ENCODE measurements around the gene ZGPAT. TPM values are rescaled to one million over a fixed set of nuclear protein-coding genes. Genes with fewer than 3 reads are reported as not detected.

The ZGPAT gene
- polyA plus RNA-seq, 4 donors, result 15.1 to 26.0 (median 17.0) TPM

- DNase-seq (ENCODE audit: low read depth in 4 of 4, low spot score in 3 of 4), result no peak
Measured at GRCh38 chr20:63732118-63733095, 24.6 kb downstream of the ZGPAT start.

- DNase-seq (ENCODE audit: low read depth in 4 of 4, low spot score in 3 of 4), result no peak
Measured at GRCh38 chr20:63733117-63733516, 25.3 kb downstream of the ZGPAT start.

GRCh38 chr20:63733579-63734081, 25.8 kb downstream of the ZGPAT start:
- no peak for DNase-seq (ENCODE audit: low read depth in 4 of 4, low spot score in 3 of 4)

GRCh38 chr20:63734111-63734945, 26.5 kb downstream of the ZGPAT start:
- no peak for DNase-seq (ENCODE audit: low read depth in 4 of 4, low spot score in 3 of 4)

GRCh38 chr20:63734946-63735858, 27.4 kb downstream of the ZGPAT start:
- no peak for DNase-seq (ENCODE audit: low read depth in 4 of 4, low spot score in 3 of 4)

- no peak for DNase-seq (ENCODE audit: low read depth in 4 of 4, low spot score in 3 of 4)
Measured at GRCh38 chr20:63735859-63736718, 28.2 kb downstream of the ZGPAT start, which contains the start of gene LIME1. Gene LIME1, plus strand, starts transcription at chr20:63736664. Its CDS starts 886 bp downstream, at chr20:63737550.

GRCh38 chr20:63736893-63737694, 29.3 kb downstream of the ZGPAT start:
- DNase-seq (ENCODE audit: low read depth in 4 of 4, low spot score in 3 of 4), result no peak

- no peak for DNase-seq (ENCODE audit: low read depth in 4 of 4, low spot score in 3 of 4)
Measured at GRCh38 chr20:63737695-63737944, 29.8 kb downstream of the ZGPAT start.

- DNase-seq (ENCODE audit: low read depth in 4 of 4, low spot score in 3 of 4), result no peak
Measured at GRCh38 chr20:63737945-63738686, 30.3 kb downstream of the ZGPAT start.

- DNase-seq (ENCODE audit: low read depth in 4 of 4, low spot score in 3 of 4), result no peak
Measured at GRCh38 chr20:63738687-63739129, 30.9 kb downstream of the ZGPAT start.

- peak; percentile 53 to 81 (median 76) for DNase-seq (ENCODE audit: low read depth in 4 of 4, low spot score in 3 of 4)
Measured at GRCh38 chr20:63739130-63740069, 31.6 kb downstream of the ZGPAT start, which contains the start of gene SLC2A4RG. Gene SLC2A4RG, plus strand, starts transcription at chr20:63739776. Its CDS starts 137 bp downstream, at chr20:63739913.

- DNase-seq (ENCODE audit: low read depth in 4 of 4, low spot score in 3 of 4), result no peak
Measured at GRCh38 chr20:63740070-63740626, 32.3 kb downstream of the ZGPAT start.

- DNase-seq (ENCODE audit: low read depth in 4 of 4, low spot score in 3 of 4), result peak; percentile 67 to 77 (median 74)
Measured at GRCh38 chr20:63740627-63741353, 33.0 kb downstream of the ZGPAT start.

GRCh38 chr20:63741354-63741675, 33.5 kb downstream of the ZGPAT start:
- DNase-seq (ENCODE audit: low read depth in 4 of 4, low spot score in 3 of 4), result no peak

- no peak for DNase-seq (ENCODE audit: low read depth in 4 of 4, low spot score in 3 of 4)
Measured at GRCh38 chr20:63741676-63742380, 34.0 kb downstream of the ZGPAT start.

Measured in left renal pelvis (tissue), 4 donors.